GM12878 (cell line): Measurements from ENCODE around the gene PDGFD. TPM values are rescaled to one million over a fixed set of nuclear protein-coding genes. Genes with fewer than 3 reads are reported as not detected.

Experiments used
- EED ChIP-seq: sonication (generic); IDR thresholded peaks from 2 replicates; pipeline ENCODE4 v1.6.1; 2016; ENCODE audit warnings: antibody characterized with exemption, low read depth
- FOXM1 ChIP-seq: IDR thresholded peaks from 2 replicates; pipeline ENCODE4 v1.6.1; 2012; ENCODE audit warnings: low read depth, mild to moderate bottlenecking, inconsistent platforms, low read length, moderate library complexity
- NFYB ChIP-seq: IDR thresholded peaks from 2 replicates; pipeline ENCODE4 v1.6.1; 2011; ENCODE audit warnings: low read depth, mild to moderate bottlenecking, low read length, improper control_type of control experiment, moderate library complexity; ENCODE audit not compliant: insufficient read depth
- NRF1 ChIP-seq: conservative IDR thresholded peaks from 2 replicates; pipeline ENCODE4 v1.6.1; 2011; ENCODE audit warnings: mild to moderate bottlenecking, low read depth, low read length, improper control_type of control experiment
- RAD51 ChIP-seq: fragments of 450-650 bp; IDR thresholded peaks from 2 replicates; pipeline ENCODE4 v1.6.1; 2016; ENCODE audit warnings: moderate library complexity, mild to moderate bottlenecking, inconsistent platforms
- RB1 ChIP-seq: fragments of 450-650 bp; formaldehyde crosslinking; IDR thresholded peaks from 2 replicates; pipeline ENCODE4 v1.6.1; 2017; ENCODE audit warnings: mild to moderate bottlenecking, borderline replicate concordance
- polyA plus RNA-seq, 11 experiments: library from polyadenylated mRNA; depleted of rRNA in 4 of 11; unstranded in 6 of 11; stranded (reverse) in 5 of 11; fragments of >200 nt; fragmentation: Nextera tagmentation in 4 of 11; fragmentation: Illumina TruSeq in 1 of 11; extraction: Ambion mirVana in 4 of 11; extraction: Trizol in 1 of 11; gene quantifications; 1 replicate in 1 of 11; 2 replicates in 10 of 11; pipeline versions ENCODE4 v1.2.1 to v1.2.3, GENCODE V29; 2011 to 2016; ENCODE audit warnings: inconsistent platforms in 2 of 11, missing spikeins in 2 of 11, low read depth in 1 of 11
- total RNA-seq, 4 experiments: library from RNA; depleted of rRNA in 3 of 4; stranded (reverse); fragments of >200 nt in 3 of 4; fragmentation: Illumina TruSeq in 1 of 4; extraction: Trizol in 1 of 4; gene quantifications; 2 replicates each; pipeline versions ENCODE4 v1.2.1 to v1.2.3, GENCODE V29; 2013 to 2021
- TF ChIP-seq, protein P1 (sequence below): fragments of 450-650 bp; IDR thresholded peaks from 2 replicates; pipeline ENCODE4 v1.6.1; 2014; ENCODE audit warnings: mild to moderate bottlenecking
- TF ChIP-seq, protein P2 (sequence below): fragments of 450-650 bp; conservative IDR thresholded peaks from 2 replicates; pipeline ENCODE4 v1.6.1; 2017; ENCODE audit warnings: mild to moderate bottlenecking, moderate library complexity
- TF ChIP-seq, protein P3 (sequence below): IDR thresholded peaks from 2 replicates; pipeline ENCODE4 v1.6.1; 2012; ENCODE audit warnings: low read length, inconsistent platforms
- TF ChIP-seq, protein P4 (sequence below): fragments of 450-650 bp; IDR thresholded peaks from 2 replicates; pipeline ENCODE4 v1.6.1; 2017; ENCODE audit warnings: mild to moderate bottlenecking
- TF ChIP-seq, protein P5 (sequence below): fragments of 450-650 bp; IDR thresholded peaks from 2 replicates; pipeline ENCODE4 v1.6.1; 2016; ENCODE audit warnings: mild to moderate bottlenecking

Gene PDGFD
- total and polyA plus RNA-seq, 10 of the 15 experiments (the other 5 are each of a cell fraction or from before 2014, with no cell fraction given), result 0.05 to 0.13 TPM; not detected in 8

DNA sequence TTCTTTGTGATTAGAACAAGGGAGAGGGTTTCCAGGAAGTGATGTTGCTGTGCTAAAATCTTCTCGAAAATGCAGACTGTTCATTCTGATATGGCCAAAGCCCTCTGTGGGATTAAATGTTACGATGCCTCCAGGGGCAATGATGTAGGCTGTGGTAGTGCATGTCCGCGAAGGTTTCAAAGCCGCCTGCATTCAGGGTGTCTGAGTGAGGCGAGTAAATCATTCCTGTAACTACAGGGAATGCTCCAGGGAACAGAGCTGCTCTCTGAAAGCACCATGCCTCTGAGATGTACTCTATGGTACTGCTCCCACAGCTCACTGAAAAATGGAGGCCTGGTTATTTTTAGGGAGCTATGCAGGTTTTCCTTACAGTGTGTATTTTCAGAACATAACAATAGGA lies 21.2 kb downstream of the PDGFD start (continued):
- TF ChIP-seq, protein P1, sequence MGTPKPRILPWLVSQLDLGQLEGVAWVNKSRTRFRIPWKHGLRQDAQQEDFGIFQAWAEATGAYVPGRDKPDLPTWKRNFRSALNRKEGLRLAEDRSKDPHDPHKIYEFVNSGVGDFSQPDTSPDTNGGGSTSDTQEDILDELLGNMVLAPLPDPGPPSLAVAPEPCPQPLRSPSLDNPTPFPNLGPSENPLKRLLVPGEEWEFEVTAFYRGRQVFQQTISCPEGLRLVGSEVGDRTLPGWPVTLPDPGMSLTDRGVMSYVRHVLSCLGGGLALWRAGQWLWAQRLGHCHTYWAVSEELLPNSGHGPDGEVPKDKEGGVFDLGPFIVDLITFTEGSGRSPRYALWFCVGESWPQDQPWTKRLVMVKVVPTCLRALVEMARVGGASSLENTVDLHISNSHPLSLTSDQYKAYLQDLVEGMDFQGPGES, result no peak
- TF ChIP-seq, protein P2, sequence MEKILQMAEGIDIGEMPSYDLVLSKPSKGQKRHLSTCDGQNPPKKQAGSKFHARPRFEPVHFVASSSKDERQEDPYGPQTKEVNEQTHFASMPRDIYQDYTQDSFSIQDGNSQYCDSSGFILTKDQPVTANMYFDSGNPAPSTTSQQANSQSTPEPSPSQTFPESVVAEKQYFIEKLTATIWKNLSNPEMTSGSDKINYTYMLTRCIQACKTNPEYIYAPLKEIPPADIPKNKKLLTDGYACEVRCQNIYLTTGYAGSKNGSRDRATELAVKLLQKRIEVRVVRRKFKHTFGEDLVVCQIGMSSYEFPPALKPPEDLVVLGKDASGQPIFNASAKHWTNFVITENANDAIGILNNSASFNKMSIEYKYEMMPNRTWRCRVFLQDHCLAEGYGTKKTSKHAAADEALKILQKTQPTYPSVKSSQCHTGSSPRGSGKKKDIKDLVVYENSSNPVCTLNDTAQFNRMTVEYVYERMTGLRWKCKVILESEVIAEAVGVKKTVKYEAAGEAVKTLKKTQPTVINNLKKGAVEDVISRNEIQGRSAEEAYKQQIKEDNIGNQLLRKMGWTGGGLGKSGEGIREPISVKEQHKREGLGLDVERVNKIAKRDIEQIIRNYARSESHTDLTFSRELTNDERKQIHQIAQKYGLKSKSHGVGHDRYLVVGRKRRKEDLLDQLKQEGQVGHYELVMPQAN, result no peak
- TF ChIP-seq, protein P3, sequence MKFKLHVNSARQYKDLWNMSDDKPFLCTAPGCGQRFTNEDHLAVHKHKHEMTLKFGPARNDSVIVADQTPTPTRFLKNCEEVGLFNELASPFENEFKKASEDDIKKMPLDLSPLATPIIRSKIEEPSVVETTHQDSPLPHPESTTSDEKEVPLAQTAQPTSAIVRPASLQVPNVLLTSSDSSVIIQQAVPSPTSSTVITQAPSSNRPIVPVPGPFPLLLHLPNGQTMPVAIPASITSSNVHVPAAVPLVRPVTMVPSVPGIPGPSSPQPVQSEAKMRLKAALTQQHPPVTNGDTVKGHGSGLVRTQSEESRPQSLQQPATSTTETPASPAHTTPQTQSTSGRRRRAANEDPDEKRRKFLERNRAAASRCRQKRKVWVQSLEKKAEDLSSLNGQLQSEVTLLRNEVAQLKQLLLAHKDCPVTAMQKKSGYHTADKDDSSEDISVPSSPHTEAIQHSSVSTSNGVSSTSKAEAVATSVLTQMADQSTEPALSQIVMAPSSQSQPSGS, result no peak
- TF ChIP-seq EED (no peak), RB1 (no peak), NRF1 (no peak), RAD51 (no peak), FOXM1 (no peak), NFYB (no peak)
- TF ChIP-seq, protein P4, sequence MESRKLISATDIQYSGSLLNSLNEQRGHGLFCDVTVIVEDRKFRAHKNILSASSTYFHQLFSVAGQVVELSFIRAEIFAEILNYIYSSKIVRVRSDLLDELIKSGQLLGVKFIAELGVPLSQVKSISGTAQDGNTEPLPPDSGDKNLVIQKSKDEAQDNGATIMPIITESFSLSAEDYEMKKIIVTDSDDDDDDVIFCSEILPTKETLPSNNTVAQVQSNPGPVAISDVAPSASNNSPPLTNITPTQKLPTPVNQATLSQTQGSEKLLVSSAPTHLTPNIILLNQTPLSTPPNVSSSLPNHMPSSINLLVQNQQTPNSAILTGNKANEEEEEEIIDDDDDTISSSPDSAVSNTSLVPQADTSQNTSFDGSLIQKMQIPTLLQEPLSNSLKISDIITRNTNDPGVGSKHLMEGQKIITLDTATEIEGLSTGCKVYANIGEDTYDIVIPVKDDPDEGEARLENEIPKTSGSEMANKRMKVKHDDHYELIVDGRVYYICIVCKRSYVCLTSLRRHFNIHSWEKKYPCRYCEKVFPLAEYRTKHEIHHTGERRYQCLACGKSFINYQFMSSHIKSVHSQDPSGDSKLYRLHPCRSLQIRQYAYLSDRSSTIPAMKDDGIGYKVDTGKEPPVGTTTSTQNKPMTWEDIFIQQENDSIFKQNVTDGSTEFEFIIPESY, result no peak
- TF ChIP-seq, protein P5, sequence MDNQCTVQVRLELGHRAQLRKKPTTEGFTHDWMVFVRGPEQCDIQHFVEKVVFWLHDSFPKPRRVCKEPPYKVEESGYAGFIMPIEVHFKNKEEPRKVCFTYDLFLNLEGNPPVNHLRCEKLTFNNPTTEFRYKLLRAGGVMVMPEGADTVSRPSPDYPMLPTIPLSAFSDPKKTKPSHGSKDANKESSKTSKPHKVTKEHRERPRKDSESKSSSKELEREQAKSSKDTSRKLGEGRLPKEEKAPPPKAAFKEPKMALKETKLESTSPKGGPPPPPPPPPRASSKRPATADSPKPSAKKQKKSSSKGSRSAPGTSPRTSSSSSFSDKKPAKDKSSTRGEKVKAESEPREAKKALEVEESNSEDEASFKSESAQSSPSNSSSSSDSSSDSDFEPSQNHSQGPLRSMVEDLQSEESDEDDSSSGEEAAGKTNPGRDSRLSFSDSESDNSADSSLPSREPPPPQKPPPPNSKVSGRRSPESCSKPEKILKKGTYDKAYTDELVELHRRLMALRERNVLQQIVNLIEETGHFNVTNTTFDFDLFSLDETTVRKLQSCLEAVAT, result no peak
